Upper lobe of right lung (tissue), 1 donor: Measurements from ENCODE around the gene RBBP8NL. TPM values are rescaled to one million over a fixed set of nuclear protein-coding genes. Genes with fewer than 3 reads are reported as not detected.

Source experiments
- ATAC-seq: fragments of 200-7000 bp; cut with Tn5 transposase; one replicate; pipeline ENCODE4 v1.9.1; 2020; ENCODE audit warnings: mild to moderate bottlenecking, moderate library complexity
- DNase-seq: peaks from one replicate; pipeline ENCODE4 v3.0.0-alpha.2; 2020
- H3K27ac ChIP-seq: fragments of 200-600 bp; one replicate; pipeline ENCODE4 v1.8.0; 2022
- H3K27me3 ChIP-seq: fragments of 200-600 bp; one replicate; pipeline ENCODE4 v1.8.0; 2022; ENCODE audit warnings: mild to moderate bottlenecking
- H3K36me3 ChIP-seq: fragments of 200-600 bp; one replicate; pipeline ENCODE4 v1.8.0; 2022
- H3K4me1 ChIP-seq: fragments of 200-600 bp; one replicate; pipeline ENCODE4 v1.8.0; 2022
- H3K4me3 ChIP-seq: fragments of 200-600 bp; one replicate; pipeline ENCODE4 v1.8.0; 2022; ENCODE audit warnings: mild to moderate bottlenecking
- H3K9me3 ChIP-seq: fragments of 200-600 bp; one replicate; pipeline ENCODE4 v1.8.0; 2022
- CTCF ChIP-seq: fragments of 200-600 bp; IDR thresholded peaks from one replicate; pipeline ENCODE4 v1.8.0; 2022; ENCODE audit warnings: antibody characterized with exemption
- intact Hi-C: fragments of 100-400 bp; cut with DNase I; formaldehyde crosslinking; loops from one replicate; pipeline ENCODE4 v1.11.0; 2022
- total RNA-seq: library from RNA; stranded (reverse); fragmentation: NEBNext Ultra II Directional; extraction: Animal tissue kit (Norgen Biotek cat#: 25700); gene quantifications from one replicate; pipeline ENCODE4 v1.2.1, GENCODE V29; 2021
- donor health status: DM: no; HTN: yes; CAD: no; lungs with severe emphysema.

The RBBP8NL gene
- total RNA-seq, 1 donor from 2014 or later: 0.64 TPM

- H3K4me3 ChIP-seq: no peak overlapping the region
- no peaks in the 10 kb centered on the region for H3K36me3 ChIP-seq
- no peak overlapping the region for H3K27ac ChIP-seq
- ATAC-seq: no peak
- no peaks in the 10 kb centered on the region for H3K27me3 ChIP-seq
- TF ChIP-seq CTCF: no peak
- no peak for DNase-seq
- no peaks in the 10 kb centered on the region for H3K9me3 ChIP-seq
- peaks cover 24% of the 10 kb centered on the region for H3K4me1 ChIP-seq
- intact Hi-C loops: no loop called here
Measured at GRCh38 chr20:62404112-62404665, 23.1 kb downstream of the RBBP8NL start.

- H3K36me3 ChIP-seq: no peaks in the 10 kb centered on the region
- DNase-seq (no peak), ATAC-seq (no peak)
- no peak overlapping the region for H3K27ac ChIP-seq
- intact Hi-C loops: no loop called here
- H3K4me1 ChIP-seq: peaks cover 24% of the 10 kb centered on the region
- no peaks in the 10 kb centered on the region for H3K9me3 ChIP-seq
- H3K27me3 ChIP-seq: no peaks in the 10 kb centered on the region
- TF ChIP-seq CTCF: no peak
- H3K4me3 ChIP-seq: no peak overlapping the region
Measured at GRCh38 chr20:62403331-62403730, 24.0 kb downstream of the RBBP8NL start.

GRCh38 chr20:62402456-62403150, 24.7 kb downstream of the RBBP8NL start:
- intact Hi-C loops: no loop called here
- Histone ChIP-seq H3K4me1 (peaks cover 21% of the 10 kb centered on the region), H3K4me3 (no peak overlapping the region), H3K27me3 (no peaks in the 10 kb centered on the region), H3K9me3 (no peaks in the 10 kb centered on the region), H3K27ac (no peak overlapping the region), H3K36me3 (no peaks in the 10 kb centered on the region)
- no peak for ATAC-seq
- TF ChIP-seq CTCF: no peak
- DNase-seq: no peak

- Histone ChIP-seq H3K4me3 (no peak overlapping the region), H3K27ac (no peak overlapping the region), H3K36me3 (no peaks in the 10 kb centered on the region), H3K27me3 (no peaks in the 10 kb centered on the region), H3K4me1 (peaks cover 16% of the 10 kb centered on the region), H3K9me3 (no peaks in the 10 kb centered on the region)
- ATAC-seq: no peak
- no peak for TF ChIP-seq CTCF
- no peak for DNase-seq
- intact Hi-C loops: no loop called here
Measured at GRCh38 chr20:62401331-62401779, 26.0 kb downstream of the RBBP8NL start.

- no peak for TF ChIP-seq CTCF
- ATAC-seq: no peak
- intact Hi-C loops: no loop called here
- Histone ChIP-seq H3K27me3 (no peaks in the 10 kb centered on the region), H3K9me3 (no peaks in the 10 kb centered on the region), H3K4me1 (peaks cover 7% of the 10 kb centered on the region), H3K4me3 (no peak overlapping the region), H3K36me3 (no peaks in the 10 kb centered on the region), H3K27ac (no peak overlapping the region)
- no peak for DNase-seq
Measured at GRCh38 chr20:62400541-62400940, 26.8 kb downstream of the RBBP8NL start.
